ENCODE results near the gene ZNF454.

ZNF454 gene

DNA sequence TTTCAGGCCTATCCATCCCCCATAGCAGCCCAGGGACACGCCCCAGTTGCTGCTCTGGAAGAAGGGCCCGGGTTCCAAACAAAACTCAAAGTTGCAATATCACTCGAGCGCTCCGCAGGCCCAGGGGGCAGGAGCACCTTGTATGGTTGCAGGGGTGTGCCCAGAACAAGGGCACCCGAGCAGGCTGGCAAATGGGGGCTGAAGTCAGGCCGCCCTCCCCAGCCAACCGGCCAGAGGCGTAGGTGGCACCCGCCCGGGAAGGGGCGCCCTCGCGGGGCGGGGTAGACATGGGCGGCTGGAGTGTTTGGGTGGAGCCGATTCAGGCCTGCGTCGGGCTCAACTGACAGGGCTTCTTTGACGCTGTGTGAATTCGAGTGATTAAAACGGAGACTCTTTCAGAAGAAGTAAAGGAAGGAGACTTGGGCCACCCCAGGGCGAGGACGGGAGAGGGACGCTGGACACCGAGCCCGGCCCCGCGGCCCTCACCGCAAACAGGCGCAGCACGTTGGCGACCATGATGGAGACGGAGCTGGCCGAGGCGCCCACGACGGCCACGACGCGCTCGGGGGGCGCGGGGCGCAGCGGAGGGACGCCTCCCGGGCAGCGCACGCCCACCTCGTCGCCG, 53.1 kb downstream of the ZNF454 start:
- no peak for DNase-seq

DNA sequence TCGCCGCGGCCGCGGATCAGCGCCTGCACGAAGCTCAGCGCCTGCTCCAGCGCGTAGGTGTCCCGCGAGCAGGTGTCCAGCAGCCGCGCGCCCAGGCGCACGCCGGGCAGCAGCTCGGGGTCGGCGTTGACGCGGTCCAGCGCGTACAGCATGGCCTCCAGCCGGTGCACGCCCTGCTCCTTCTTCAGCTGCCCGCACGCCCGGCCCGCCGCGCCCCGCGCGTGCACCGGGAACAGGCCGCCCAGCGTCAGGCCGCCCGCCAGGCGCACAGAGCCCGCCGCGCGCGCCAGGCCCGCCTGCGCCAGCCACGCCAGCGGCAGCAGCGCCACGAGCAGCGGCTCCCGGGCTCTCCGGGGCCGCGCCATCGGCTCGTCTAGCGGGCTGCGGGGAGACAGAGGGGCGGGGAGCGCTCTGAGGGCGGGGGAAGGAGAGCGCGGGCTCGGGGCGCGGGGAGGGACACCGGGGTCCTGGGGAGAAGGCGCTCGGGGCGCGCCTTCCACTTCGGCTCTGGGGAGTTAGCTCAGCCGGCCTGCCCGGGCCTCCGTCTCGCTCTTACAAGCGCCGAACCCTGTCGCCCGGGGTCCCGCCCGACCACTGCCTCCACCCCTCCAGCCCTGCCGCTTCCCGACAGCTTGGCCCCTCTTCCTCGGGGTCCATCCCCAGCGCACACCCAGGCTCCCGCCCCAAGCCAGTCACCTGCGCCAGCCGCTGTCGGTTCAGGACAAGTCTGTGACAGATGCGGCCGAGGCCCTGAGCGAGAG, 53.8 kb downstream of the ZNF454 start, which contains the start of gene GRM6:
Gene GRM6, minus strand, starts transcription at position 741 of the 761 bp plus-strand sequence. Its CDS starts 376 bp downstream, at position 365.
- DNase-seq: no peak

DNA sequence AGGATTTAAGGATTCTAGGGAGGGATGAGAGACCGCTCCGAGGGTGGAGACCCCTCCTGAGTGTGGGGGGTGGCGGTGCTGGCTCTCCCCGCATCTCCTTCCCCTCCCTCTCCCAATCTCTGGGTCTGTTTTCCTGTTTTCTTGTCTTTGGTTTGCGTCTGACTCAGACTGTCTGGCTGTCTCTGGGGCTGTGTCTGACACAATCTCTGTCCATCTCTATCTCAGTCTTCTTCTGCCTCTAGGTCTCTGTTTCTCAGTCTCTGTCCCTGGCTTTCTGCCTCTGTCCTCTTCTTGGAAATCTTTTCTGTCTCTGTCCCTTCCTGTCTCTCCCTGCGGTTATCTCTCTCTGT, 54.3 kb downstream of the ZNF454 start:
- no peak for DNase-seq

DNA sequence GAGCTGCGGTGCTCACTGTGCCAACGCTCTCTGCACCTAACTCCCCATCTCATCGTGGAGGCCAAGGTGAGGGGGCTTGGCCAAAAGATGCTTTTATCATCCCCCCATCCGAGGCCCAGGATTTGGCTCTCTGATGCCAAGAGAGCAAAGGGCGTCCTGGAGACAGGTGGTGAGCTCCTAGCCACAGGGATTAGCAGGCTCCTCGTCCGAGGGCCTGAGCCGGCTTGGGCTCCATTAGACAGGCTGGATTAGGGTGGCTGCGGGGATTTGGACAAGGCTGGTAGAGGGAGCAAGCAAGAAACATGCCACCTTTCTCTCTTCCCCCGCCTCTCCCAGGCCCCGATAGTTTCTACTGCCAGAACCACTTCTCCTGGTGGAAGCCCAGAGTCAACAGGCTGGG, 55.2 kb downstream of the ZNF454 start:
- DNase-seq: no peak

DNA sequence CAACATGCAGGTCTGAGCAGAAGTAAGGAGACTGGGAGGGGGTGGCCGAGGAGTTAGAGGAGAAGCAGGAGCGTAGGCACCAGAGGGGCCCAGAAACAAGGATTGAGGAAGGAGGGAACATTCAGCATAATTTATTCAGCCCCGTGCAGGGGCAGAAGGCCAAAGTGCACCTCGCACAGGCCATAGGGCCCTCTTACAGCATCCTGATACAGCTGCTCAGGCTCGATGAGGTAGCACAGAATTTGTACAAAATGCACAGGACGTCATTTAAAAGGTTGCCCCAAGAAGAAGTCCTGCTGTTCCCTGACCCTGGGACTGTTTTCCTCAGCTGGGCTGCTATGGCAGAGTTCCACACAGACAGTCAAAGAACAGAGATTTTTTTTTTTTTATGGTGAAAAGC, 56.2 kb downstream of the ZNF454 start:
- no peak for DNase-seq

DNA sequence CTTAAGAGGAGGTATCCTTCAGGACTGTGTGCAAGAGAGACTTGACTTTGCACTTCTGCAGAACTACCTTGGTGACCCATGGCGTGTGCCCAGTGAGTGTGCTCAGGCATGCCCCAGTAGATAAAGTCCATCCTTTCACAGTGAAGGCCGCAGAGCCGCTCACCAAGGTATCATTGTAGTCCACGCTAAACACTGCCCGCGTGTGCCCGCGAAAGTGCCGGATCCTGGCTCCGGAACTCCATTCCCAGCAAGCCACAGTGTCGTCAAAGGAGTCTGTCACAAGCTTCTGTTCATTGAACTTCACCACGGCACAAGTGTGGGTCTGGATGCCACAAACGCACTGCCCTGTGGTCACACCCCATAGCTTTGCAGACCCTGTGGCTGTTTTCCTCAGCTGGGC, 57.4 kb downstream of the ZNF454 start:
- no peak for DNase-seq

DNA sequence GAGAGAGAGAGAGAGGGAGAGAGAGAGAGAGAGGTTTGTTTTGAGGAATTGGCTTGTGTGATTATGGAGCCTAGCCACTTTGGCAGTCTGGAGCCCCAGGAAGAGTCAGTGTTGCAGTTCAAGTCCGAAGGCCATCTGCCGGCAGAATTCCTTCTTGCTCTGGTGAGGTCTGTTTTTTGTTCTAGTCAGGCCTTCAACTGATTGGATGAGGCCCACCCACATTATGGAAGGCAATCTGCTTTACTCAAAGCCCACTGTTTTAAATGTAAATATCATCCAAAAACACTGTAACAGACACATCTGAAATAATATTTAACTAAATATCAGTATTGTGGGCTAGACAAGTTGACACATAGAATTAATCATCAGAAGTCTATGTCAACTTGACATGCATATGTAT, 65.6 kb downstream of the ZNF454 start:
- no peak for DNase-seq

DNA sequence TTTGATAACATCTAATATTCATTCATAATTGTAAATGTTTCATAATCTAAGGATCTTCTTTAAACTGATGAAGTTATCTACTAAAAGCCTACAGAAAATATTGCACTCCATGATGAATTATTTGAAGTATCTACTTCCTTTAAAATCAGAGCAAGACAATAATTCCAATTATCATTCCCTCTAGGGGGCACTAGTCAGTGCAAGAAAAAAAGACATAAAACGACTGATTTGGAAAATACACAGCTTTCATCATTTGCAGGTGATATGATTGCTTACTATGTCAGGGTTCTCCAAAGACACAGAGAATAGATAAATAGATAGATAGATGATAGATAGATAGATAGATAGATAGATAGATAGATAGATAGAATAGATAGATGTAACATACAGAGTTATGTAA, 67.7 kb downstream of the ZNF454 start:
- DNase-seq: no peak
